PC-3 (cell line): ENCODE data around the gene RBBP5. TPM values are rescaled to one million over a fixed set of nuclear protein-coding genes. Genes with fewer than 3 reads are reported as not detected.

ENCODE experiments used
- ATAC-seq: fragments of 200-7000 bp; cut with Tn5 transposase; 2 replicates; pipeline ENCODE4 v1.9.1; 2020; ENCODE audit warnings: mild to moderate bottlenecking, moderate library complexity
- BruUV-seq: library from RNA; stranded (reverse); fragments of 400-500 nt; replicated peaks from 2 replicates; lab custom pipeline; 2021; lab: Mats Ljungman, UMichigan
- CTCF ChIA-PET: fragments of 300-600 bp; sonication (Branson Sonifier 250); formaldehyde crosslinking; loops from one replicate; lab custom pipeline; 2022; ENCODE audit warnings: antibody characterized with exemption; lab: Charles Lee
- POLR2A ChIA-PET: fragments of 300-600 bp; sonication (Branson Sonifier 250); formaldehyde crosslinking; loops from one replicate; lab custom pipeline; 2022; ENCODE audit warnings: antibody characterized with exemption; ENCODE audit not compliant: unreplicated experiment; lab: Charles Lee
- DNase-seq: peaks from one replicate; pipeline ENCODE4 v3.0.0-alpha.2; 2015
- H2AFZ ChIP-seq: fragments of 300-600 bp; sonication (generic); 2 replicates; pipeline ENCODE4 v1.6.0; 2016; ENCODE audit warnings: antibody characterized with exemption, low read length
- H3F3A ChIP-seq: fragments of 300-600 bp; sonication (generic); one replicate; pipeline ENCODE4 v1.6.0; 2017; ENCODE audit warnings: antibody characterized with exemption, low read length, control low read depth, mild to moderate bottlenecking; ENCODE audit not compliant: unreplicated experiment
- H3K27ac ChIP-seq: fragments of 300-600 bp; sonication (generic); 2 replicates; pipeline ENCODE4 v1.5.1; 2016; ENCODE audit warnings: mild to moderate bottlenecking, low read length
- H3K27me3 ChIP-seq: fragments of 300-600 bp; sonication (generic); 2 replicates; pipeline ENCODE4 v1.6.1; 2016; ENCODE audit warnings: low read length, mixed read lengths
- H3K36me3 ChIP-seq: fragments of 300-600 bp; sonication (generic); 2 replicates; pipeline ENCODE4 v1.6.1; 2016; ENCODE audit warnings: low read depth, mixed run types, low read length, mixed read lengths
- H3K4me1 ChIP-seq: fragments of 300-600 bp; sonication (generic); 2 replicates; pipeline ENCODE4 v1.5.1; 2016; ENCODE audit warnings: low read length; ENCODE audit not compliant: insufficient read depth
- H3K4me2 ChIP-seq: fragments of 300-600 bp; sonication (generic); 2 replicates; pipeline ENCODE4 v1.6.0; 2016; ENCODE audit warnings: low read length
- H3K4me3 ChIP-seq: fragments of 300-600 bp; sonication (generic); 2 replicates; pipeline ENCODE4 v1.5.1; 2016; ENCODE audit warnings: mild to moderate bottlenecking, low read length, mixed read lengths
- H3K79me2 ChIP-seq: fragments of 300-600 bp; sonication (generic); 2 replicates; pipeline ENCODE4 v1.6.1; 2017; ENCODE audit warnings: low read length, mixed read lengths
- H3K9ac ChIP-seq: fragments of 300-600 bp; sonication (generic); 2 replicates; pipeline ENCODE4 v1.6.0; 2016; ENCODE audit warnings: mild to moderate bottlenecking, low read length
- H3K9me2 ChIP-seq: fragments of 300-600 bp; sonication (generic); replicated peaks from 2 replicates; pipeline ENCODE4 v1.6.1; 2016; ENCODE audit warnings: mixed run types, low read length, mixed read lengths
- H3K9me3 ChIP-seq: fragments of 300-600 bp; sonication (generic); 2 replicates; pipeline ENCODE4 v1.6.1; 2016; ENCODE audit warnings: low read length, mixed read lengths
- H4K20me1 ChIP-seq: fragments of 300-600 bp; sonication (generic); 2 replicates; pipeline ENCODE4 v1.6.1; 2016; ENCODE audit warnings: low read length, mixed read lengths
- EZH2 ChIP-seq: fragments of 300-600 bp; sonication (generic); IDR thresholded peaks from one replicate; pipeline ENCODE4 v1.6.1; 2017; ENCODE audit warnings: antibody characterized with exemption, mild to moderate bottlenecking, low read length; ENCODE audit not compliant: unreplicated experiment
- EZH2phosphoT487 ChIP-seq: fragments of 300-600 bp; sonication (generic); IDR thresholded peaks from 2 replicates; pipeline ENCODE4 v1.6.1; 2018; ENCODE audit warnings: mild to moderate bottlenecking, antibody characterized with exemption, low read length, borderline replicate concordance
- intact Hi-C: fragments of 100-400 bp; cut with micrococcal nuclease; formaldehyde crosslinking; loops from 2 replicates; pipeline ENCODE4 v1.9.0; 2023
- total RNA-seq: library from RNA; depleted of rRNA; stranded (reverse); fragments of >200 nt; gene quantifications from 2 replicates; pipeline ENCODE4 v1.2.3, GENCODE V29; 2014
- TF ChIP-seq, protein P1 (sequence below): fragments of 300-600 bp; sonication (generic); conservative IDR thresholded peaks from 2 replicates; pipeline ENCODE4 v1.5.1; 2017; ENCODE audit warnings: antibody characterized with exemption, low read depth, mild to moderate bottlenecking, low read length

The RBBP5 gene
- total RNA-seq, 1 experiment from 2014 or later: 41.7 TPM

DNA sequence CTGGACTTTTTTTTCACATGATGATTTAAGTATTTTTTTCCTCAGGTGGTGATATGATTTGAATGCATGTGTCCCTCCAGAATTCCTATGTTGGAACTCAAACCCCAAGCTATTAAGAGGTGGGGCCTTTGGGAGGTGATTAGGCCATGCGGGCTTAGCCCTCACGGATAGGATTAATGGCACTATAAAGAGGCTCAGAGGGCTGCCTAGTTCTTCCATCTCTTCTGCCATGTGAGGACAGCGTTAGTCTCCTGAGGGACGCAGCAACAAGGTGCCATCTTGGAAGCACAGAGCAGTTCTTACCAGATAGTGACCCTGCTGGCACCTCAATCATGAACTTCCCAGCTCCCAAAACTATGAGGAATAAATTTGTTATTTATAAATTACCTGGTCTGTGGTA is 18.3 kb upstream of the RBBP5 start:
- Histone ChIP-seq H3K27ac (no peak overlapping the region), H3K4me3 (no peak overlapping the region), H3K4me1 (peaks cover 10% of the 10 kb centered on the region), H3K27me3 (no peaks in the 10 kb centered on the region), H3K4me2 (no peak overlapping the region), H2AFZ (no peak overlapping the region), H3K9me2 (no peaks in the 10 kb centered on the region), H3K9ac (no peak overlapping the region), H3K36me3 (no peaks in the 10 kb centered on the region), H3F3A (no peaks in the 10 kb centered on the region), H4K20me1 (no peaks in the 10 kb centered on the region), H3K79me2 (no peaks in the 10 kb centered on the region), H3K9me3 (no peaks in the 10 kb centered on the region)
- POLR2A ChIA-PET: no interaction called here
- ATAC-seq (no peak), DNase-seq (no peak)
- TF ChIP-seq EZH2 (no peak), EZH2phosphoT487 (no peak)
- TF ChIP-seq, protein P1, sequence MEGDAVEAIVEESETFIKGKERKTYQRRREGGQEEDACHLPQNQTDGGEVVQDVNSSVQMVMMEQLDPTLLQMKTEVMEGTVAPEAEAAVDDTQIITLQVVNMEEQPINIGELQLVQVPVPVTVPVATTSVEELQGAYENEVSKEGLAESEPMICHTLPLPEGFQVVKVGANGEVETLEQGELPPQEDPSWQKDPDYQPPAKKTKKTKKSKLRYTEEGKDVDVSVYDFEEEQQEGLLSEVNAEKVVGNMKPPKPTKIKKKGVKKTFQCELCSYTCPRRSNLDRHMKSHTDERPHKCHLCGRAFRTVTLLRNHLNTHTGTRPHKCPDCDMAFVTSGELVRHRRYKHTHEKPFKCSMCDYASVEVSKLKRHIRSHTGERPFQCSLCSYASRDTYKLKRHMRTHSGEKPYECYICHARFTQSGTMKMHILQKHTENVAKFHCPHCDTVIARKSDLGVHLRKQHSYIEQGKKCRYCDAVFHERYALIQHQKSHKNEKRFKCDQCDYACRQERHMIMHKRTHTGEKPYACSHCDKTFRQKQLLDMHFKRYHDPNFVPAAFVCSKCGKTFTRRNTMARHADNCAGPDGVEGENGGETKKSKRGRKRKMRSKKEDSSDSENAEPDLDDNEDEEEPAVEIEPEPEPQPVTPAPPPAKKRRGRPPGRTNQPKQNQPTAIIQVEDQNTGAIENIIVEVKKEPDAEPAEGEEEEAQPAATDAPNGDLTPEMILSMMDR: no peak
- CTCF ChIA-PET: no interaction called here
- intact Hi-C loops: loop anchor here (5.0 to 10.0 kb wide), 2 partner anchors 117 to 145 kb away; no protein-coding TSS in a partner anchor
- no TSS peak for BruUV-seq

DNA sequence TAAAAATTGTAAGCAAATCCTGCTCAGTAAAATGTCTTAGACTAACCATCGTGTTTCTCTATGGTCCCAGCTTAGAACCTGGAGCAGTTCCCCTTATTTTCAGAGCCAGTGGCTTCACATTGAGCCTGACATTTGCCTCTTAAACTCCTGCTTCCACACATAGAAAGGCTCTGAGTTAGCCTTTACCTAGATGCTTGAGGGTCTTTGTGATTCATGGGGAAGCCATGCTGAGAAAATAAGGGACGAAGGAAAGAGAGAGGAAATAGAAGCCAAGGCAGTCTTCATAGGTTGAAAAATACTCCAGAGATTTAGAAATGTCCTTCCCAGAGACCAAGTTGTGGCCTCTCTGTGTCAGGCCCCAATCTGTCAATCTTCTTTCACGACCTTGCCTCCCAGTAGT is 16.1 kb upstream of the RBBP5 start:
- Histone ChIP-seq H3K36me3 (no peaks in the 10 kb centered on the region), H3K4me3 (no peak overlapping the region), H3K4me1 (peaks cover 4% of the 10 kb centered on the region; the same call in 1 of the 2 replicates), H3F3A (no peaks in the 10 kb centered on the region), H3K9me2 (no peaks in the 10 kb centered on the region), H3K27me3 (no peaks in the 10 kb centered on the region), H3K9me3 (no peaks in the 10 kb centered on the region), H3K79me2 (no peaks in the 10 kb centered on the region), H4K20me1 (no peaks in the 10 kb centered on the region), H2AFZ (no peak overlapping the region), H3K4me2 (no peak overlapping the region), H3K9ac (no peak overlapping the region), H3K27ac (no peak overlapping the region)
- ATAC-seq: no peak
- intact Hi-C loops: no loop called here
- DNase-seq: no peak
- TF ChIP-seq EZH2: no peak
- TF ChIP-seq EZH2phosphoT487: no peak
- TF ChIP-seq, protein P1: no peak
- BruUV-seq: no TSS peak
- CTCF ChIA-PET: interaction anchor here (0.6 kb wide), 1 partner anchor 118 kb away, joined by 4 read pairs; no protein-coding TSS in a partner anchor
- POLR2A ChIA-PET: no interaction called here

DNA sequence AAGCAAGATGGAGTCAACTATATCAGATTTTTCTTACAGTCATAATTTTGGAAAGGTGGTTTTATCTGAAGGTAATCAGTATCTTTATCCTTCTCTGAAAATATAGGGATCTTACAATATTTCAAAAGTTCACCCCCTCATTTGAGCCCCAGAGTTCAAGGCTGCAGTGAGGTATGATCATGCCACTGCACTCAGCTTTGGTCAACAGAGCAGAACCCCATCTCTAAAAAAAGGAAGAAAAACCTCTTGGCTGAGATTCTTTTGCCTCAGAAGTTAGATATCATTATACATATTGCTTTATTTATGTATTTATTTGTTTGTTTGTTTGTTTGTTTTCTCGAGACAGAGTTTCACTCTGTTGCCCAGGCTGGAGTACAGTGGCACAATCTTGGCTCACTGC is 11.5 kb upstream of the RBBP5 start:
- no peaks in the 10 kb centered on the region for H3K9me2 ChIP-seq
- H3K4me1 ChIP-seq: no peaks in the 10 kb centered on the region
- no peak for TF ChIP-seq EZH2phosphoT487
- CTCF ChIA-PET: interaction anchor here (0.7 kb wide), 1 partner anchor 301 kb away, joined by 3 read pairs; no protein-coding TSS in a partner anchor
- BruUV-seq: no TSS peak
- H3K27ac ChIP-seq: no peak overlapping the region
- no peak overlapping the region for H3K4me2 ChIP-seq
- H3K9me3 ChIP-seq: no peaks in the 10 kb centered on the region
- no peak overlapping the region for H2AFZ ChIP-seq
- H3F3A ChIP-seq: no peaks in the 10 kb centered on the region
- H3K9ac ChIP-seq: no peak overlapping the region
- no peaks in the 10 kb centered on the region for H3K79me2 ChIP-seq
- no peaks in the 10 kb centered on the region for H3K27me3 ChIP-seq
- intact Hi-C loops: no loop called here
- ATAC-seq (no peak), DNase-seq (no peak)
- no peaks in the 10 kb centered on the region for H3K36me3 ChIP-seq
- no peaks in the 10 kb centered on the region for H4K20me1 ChIP-seq
- H3K4me3 ChIP-seq: no peak overlapping the region
- POLR2A ChIA-PET: no interaction called here
